ENCODE results near the gene SLIRP.

DNA sequence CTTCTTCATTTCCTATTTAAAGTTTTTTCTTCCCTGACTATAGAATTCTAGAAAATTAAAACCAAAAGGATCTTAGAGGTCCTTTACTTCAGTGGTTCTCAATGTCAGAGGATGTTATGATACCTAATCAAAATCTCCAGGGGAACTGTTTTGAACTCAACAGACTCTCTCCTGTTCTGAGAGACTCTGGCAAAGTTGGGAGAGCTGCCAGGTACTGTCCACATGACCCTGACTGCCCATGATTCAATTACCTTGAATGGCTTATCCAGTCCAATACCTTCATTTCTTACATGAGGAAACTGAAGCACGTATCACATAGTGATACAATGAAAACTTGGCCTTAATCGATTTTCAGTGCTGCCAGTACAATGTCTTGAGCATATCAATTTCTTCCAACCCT lies 16.6 kb upstream of the SLIRP start:
- TF ChIP-seq CTCF (IDR thresholded peaks at IDR 0.05) (no peak), EZH2phosphoT487 (IDR thresholded peaks at IDR 0.05) (no peak)
